GM12865 (cell line): ENCODE data around the gene HSFX3.
"Not testable (repeated sequence)": the region's sequence is repeated elsewhere in the genome, so short reads cannot be mapped to it uniquely, and the experiment has no call there.

Experiments used
- DNase-seq: peaks from one replicate; pipeline ENCODE4 v3.0.0; 2010; ENCODE audit warnings: low read depth
- H3K4me3 ChIP-seq: 2 replicates; pipeline ENCODE4 v1.5.1; 2011; ENCODE audit warnings: mild to moderate bottlenecking, low read depth, low read length, control low read depth
- CTCF ChIP-seq: IDR thresholded peaks from 2 replicates; pipeline ENCODE4 v1.5.1; 2011; ENCODE audit warnings: low read length, control low read depth, low read depth, inconsistent platforms; ENCODE audit not compliant: insufficient read depth; ENCODE audit errors: missing control alignments

HSFX3 gene

GRCh38 chrX:149569770-149570169 lies 20.0 kb upstream of the HSFX3 start:
- peak; percentile 21 for DNase-seq
- no peak for TF ChIP-seq CTCF
- H3K4me3 ChIP-seq: no peak overlapping the region

- TF ChIP-seq CTCF: no peak
- DNase-seq: no peak
These were observed 19.1 kb upstream of the HSFX3 start for GRCh38 chrX:149568701-149569296.

GRCh38 chrX:149567621-149568417 lies 18.1 kb upstream of the HSFX3 start:
- no peak overlapping the region for H3K4me3 ChIP-seq
- no peak for TF ChIP-seq CTCF
- no peak for DNase-seq

More at GRCh38 chrX:149568701-149569296, 19.1 kb upstream of the HSFX3 start:
- no peak overlapping the region for H3K4me3 ChIP-seq

- DNase-seq: no peak
- no peak overlapping the region for H3K4me3 ChIP-seq
- TF ChIP-seq CTCF: no peak
These were observed 13.6 kb upstream of the HSFX3 start for GRCh38 chrX:149563359-149563758.

GRCh38 chrX:149555251-149555650 lies 5.5 kb upstream of the HSFX3 start:
- not testable (repeated sequence) for DNase-seq, H3K4me3 ChIP-seq

- DNase-seq, H3K4me3 ChIP-seq: not testable (repeated sequence)
These were observed 2.2 kb upstream of the HSFX3 start for GRCh38 chrX:149551939-149552248.

GRCh38 chrX:149551245-149551938 lies 1.7 kb upstream of the HSFX3 start:
- not testable (repeated sequence) for DNase-seq

GRCh38 chrX:149550454-149550853 lies 730 bp upstream of the HSFX3 start:
- not testable (repeated sequence) for DNase-seq, H3K4me3 ChIP-seq

More at GRCh38 chrX:149551245-149551938, 1.7 kb upstream of the HSFX3 start:
- H3K4me3 ChIP-seq: not testable (repeated sequence)

GRCh38 chrX:149547782-149548181 lies 1.9 kb downstream of the HSFX3 start:
- not testable (repeated sequence) for DNase-seq

GRCh38 chrX:149546962-149547361 lies 2.8 kb downstream of the HSFX3 start:
- not testable (repeated sequence) for H3K4me3 ChIP-seq, DNase-seq

More at GRCh38 chrX:149547782-149548181, 1.9 kb downstream of the HSFX3 start:
- not testable (repeated sequence) for H3K4me3 ChIP-seq

- DNase-seq, H3K4me3 ChIP-seq: not testable (repeated sequence)
These were observed 3.9 kb downstream of the HSFX3 start for GRCh38 chrX:149545545-149546543.
